ENCODE measurements around the gene GNA14.

DNA sequence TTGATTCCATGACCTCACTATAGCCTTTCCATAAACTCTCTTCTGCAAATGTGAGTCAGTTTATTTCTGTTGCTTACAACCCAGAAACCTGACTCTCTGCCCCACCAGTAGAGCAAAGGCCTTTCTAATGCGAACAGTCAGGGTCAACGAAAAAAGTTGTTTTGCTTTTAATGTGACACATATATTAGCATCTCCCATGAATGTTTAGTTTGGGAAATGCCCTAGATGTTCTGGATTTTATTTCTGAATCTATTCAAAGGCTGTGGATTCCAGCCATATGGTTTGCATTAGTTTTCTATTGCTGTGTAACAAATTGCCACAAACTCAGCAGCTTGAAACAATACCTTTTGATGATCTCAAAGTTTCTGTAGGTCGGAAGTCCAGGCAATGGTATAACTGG lies 193.5 kb downstream of the GNA14 start:
- TF ChIP-seq, protein P1, sequence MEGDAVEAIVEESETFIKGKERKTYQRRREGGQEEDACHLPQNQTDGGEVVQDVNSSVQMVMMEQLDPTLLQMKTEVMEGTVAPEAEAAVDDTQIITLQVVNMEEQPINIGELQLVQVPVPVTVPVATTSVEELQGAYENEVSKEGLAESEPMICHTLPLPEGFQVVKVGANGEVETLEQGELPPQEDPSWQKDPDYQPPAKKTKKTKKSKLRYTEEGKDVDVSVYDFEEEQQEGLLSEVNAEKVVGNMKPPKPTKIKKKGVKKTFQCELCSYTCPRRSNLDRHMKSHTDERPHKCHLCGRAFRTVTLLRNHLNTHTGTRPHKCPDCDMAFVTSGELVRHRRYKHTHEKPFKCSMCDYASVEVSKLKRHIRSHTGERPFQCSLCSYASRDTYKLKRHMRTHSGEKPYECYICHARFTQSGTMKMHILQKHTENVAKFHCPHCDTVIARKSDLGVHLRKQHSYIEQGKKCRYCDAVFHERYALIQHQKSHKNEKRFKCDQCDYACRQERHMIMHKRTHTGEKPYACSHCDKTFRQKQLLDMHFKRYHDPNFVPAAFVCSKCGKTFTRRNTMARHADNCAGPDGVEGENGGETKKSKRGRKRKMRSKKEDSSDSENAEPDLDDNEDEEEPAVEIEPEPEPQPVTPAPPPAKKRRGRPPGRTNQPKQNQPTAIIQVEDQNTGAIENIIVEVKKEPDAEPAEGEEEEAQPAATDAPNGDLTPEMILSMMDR (IDR thresholded peaks at IDR 0.05; ENCODE audit: low read depth, low read length), result no peak
- no peak for TF ChIP-seq EZH2phosphoT487 (IDR thresholded peaks at IDR 0.05; ENCODE audit: low read depth)
